Keratinocyte (primary cell): ENCODE measurements around the gene RPRD1B. TPM values are rescaled to one million over a fixed set of nuclear protein-coding genes. Genes with fewer than 3 reads are reported as not detected.
A peak's percentile ranks its signal among the peaks of the same experiment; 100 is the strongest.

ENCODE experiments used
- DNase-seq: peaks from one replicate; pipeline ENCODE4 v3.0.0-alpha.2; 2011; ENCODE audit warnings: low read depth, missing footprints, low spot score
- FAIRE-seq: peaks from 2 replicates; lab custom pipeline; 2011; peaks lifted over from hg19 to GRCh38; lab: Jason Lieb, UNC
- H2AFZ ChIP-seq: 2 replicates; pipeline ENCODE4 v1.6.0; 2012; ENCODE audit warnings: low read length, control low read depth, inconsistent platforms; ENCODE audit not compliant: control insufficient read depth
- H3K27ac ChIP-seq: 2 replicates; pipeline ENCODE4 v1.5.1; 2011; ENCODE audit warnings: low read length; ENCODE audit not compliant: control insufficient read depth, insufficient read depth
- H3K27me3 ChIP-seq: 3 replicates; pipeline ENCODE4 v1.6.0; 2011; ENCODE audit warnings: low read length; ENCODE audit not compliant: control insufficient read depth, insufficient read depth; ENCODE audit errors: extremely low read depth
- H3K36me3 ChIP-seq, 2 experiments: 2 replicates in 1 of 2; 3 replicates in 1 of 2; pipeline ENCODE4 v1.5.1; 2011; ENCODE audit warnings: low read length in 2 of 2, mild to moderate bottlenecking in 1 of 2; ENCODE audit not compliant: control insufficient read depth in 2 of 2, insufficient read depth in 2 of 2; ENCODE audit errors: extremely low read depth in 1 of 2
- H3K4me1 ChIP-seq: 3 replicates; pipeline ENCODE4 v1.5.1; 2011; ENCODE audit warnings: low read length; ENCODE audit not compliant: control insufficient read depth, insufficient read depth; ENCODE audit errors: extremely low read depth
- H3K4me2 ChIP-seq: 3 replicates; pipeline ENCODE4 v1.6.0; 2011; ENCODE audit warnings: low read depth, low read length; ENCODE audit not compliant: control insufficient read depth, insufficient read depth; ENCODE audit errors: extremely low read depth
- H3K4me3 ChIP-seq, 3 experiments: fragments of 200-600 bp in 1 of 3; sonication (generic) in 1 of 3; 2 replicates in 2 of 3; 3 replicates in 1 of 3; pipeline ENCODE4 v1.5.1; 2011 to 2016; ENCODE audit warnings: low read length in 3 of 3, mild to moderate bottlenecking in 3 of 3, control low read depth in 2 of 3, inconsistent platforms in 1 of 3, low read depth in 1 of 3, mixed read lengths in 1 of 3, mixed run types in 1 of 3, moderate library complexity in 1 of 3; ENCODE audit not compliant: control insufficient read depth in 2 of 3, insufficient read depth in 2 of 3; ENCODE audit errors: extremely low read depth in 1 of 3
- H3K79me2 ChIP-seq: 2 replicates; pipeline ENCODE4 v1.6.0; 2012; ENCODE audit warnings: low read length; ENCODE audit not compliant: control insufficient read depth, insufficient read depth
- H3K9ac ChIP-seq: 3 replicates; pipeline ENCODE4 v1.6.0; 2011; ENCODE audit warnings: low read length; ENCODE audit not compliant: control insufficient read depth, insufficient read depth; ENCODE audit errors: extremely low read depth
- H3K9me1 ChIP-seq: 3 replicates; pipeline ENCODE4 v1.6.0; 2011; ENCODE audit warnings: low read length; ENCODE audit not compliant: control insufficient read depth, insufficient read depth; ENCODE audit errors: extremely low read depth
- H3K9me3 ChIP-seq: 2 replicates; pipeline ENCODE4 v1.5.1; 2012; ENCODE audit warnings: low read depth, low read length; ENCODE audit not compliant: control insufficient read depth
- H4K20me1 ChIP-seq: 3 replicates; pipeline ENCODE4 v1.6.0; 2011; ENCODE audit warnings: low read length; ENCODE audit not compliant: control insufficient read depth, insufficient read depth; ENCODE audit errors: extremely low read depth
- CTCF ChIP-seq, 3 experiments: IDR thresholded peaks in 1 of 3; conservative IDR thresholded peaks in 1 of 3; optimal IDR thresholded peaks in 1 of 3; 2 replicates in 2 of 3; 3 replicates in 1 of 3; pipeline versions ENCODE3 to v1.5.1; 2011; ENCODE audit warnings: low read length in 3 of 3, mild to moderate bottlenecking in 3 of 3, moderate library complexity in 2 of 3, control low read depth in 1 of 3, inconsistent platforms in 1 of 3; ENCODE audit not compliant: insufficient read depth in 2 of 3; ENCODE audit errors: extremely low read depth in 1 of 3
- EZH2 ChIP-seq: IDR thresholded peaks from one replicate; pipeline ENCODE4 v1.6.1; 2012; ENCODE audit warnings: inconsistent platforms, mild to moderate bottlenecking, low read length, moderate library complexity
- dilution Hi-C: fragments of 300-500 bp; cut with MboI; formaldehyde crosslinking; loops from one replicate; pipeline ENCODE4 v1.7.0; 2020; ENCODE audit warnings: low sequenced_read_pairs; ENCODE audit not compliant: extremely low pct_ligation_motif_present
- polyA plus RNA-seq, 5 experiments: library from polyadenylated mRNA; depleted of rRNA in 3 of 5; stranded (reverse) in 3 of 5; stranded (forward) in 1 of 5; unstranded in 1 of 5; fragments of >200 nt; gene quantifications; 1 replicate in 1 of 5; 2 replicates in 3 of 5; 3 replicates in 1 of 5; pipeline versions ENCODE4 v1.2.1 to v1.2.3, GENCODE V29; 2011 to 2012; ENCODE audit warnings: missing spikeins in 2 of 5, low read depth in 1 of 5, low replicate concordance in 1 of 5

RPRD1B gene
- polyA plus RNA-seq, 1 donor (not counting 4 experiments of a cell fraction or from before 2014, with no cell fraction given): 19.9 TPM

- no peaks in the 10 kb centered on the region for H3K9me1 ChIP-seq
- DNase-seq (no peak), FAIRE-seq (no peak)
- H3K4me1 ChIP-seq: peaks cover 20% of the 10 kb centered on the region
- H3K36me3 ChIP-seq: no peaks in the 10 kb centered on the region
- no peak overlapping the region for H3K4me2 ChIP-seq
- no peak overlapping the region for H2AFZ ChIP-seq
- no peak overlapping the region for H3K4me3 ChIP-seq
- no peaks in the 10 kb centered on the region for H3K79me2 ChIP-seq
- TF ChIP-seq CTCF (optimal IDR thresholded peaks at IDR 0.05 in 1 of 3, IDR thresholded peaks at IDR 0.05 in 1 of 3, conservative IDR thresholded peaks at IDR 0.05 in 1 of 3; ENCODE audit: extremely low read depth in 1 of 3, insufficient read depth in 2 of 3, low read length in 3 of 3) (no peak), EZH2 (no peak)
- no peaks in the 10 kb centered on the region for H3K9me3 ChIP-seq
- no peaks in the 10 kb centered on the region for H3K27me3 ChIP-seq
- dilution Hi-C loops: no loop called here
- no peaks in the 10 kb centered on the region for H4K20me1 ChIP-seq
- H3K27ac ChIP-seq: no peak overlapping the region
- no peak overlapping the region for H3K9ac ChIP-seq
Observed at GRCh38 chr20:38117205-38117604, 83.7 kb downstream of the RPRD1B start.

- Histone ChIP-seq H3K27ac (no peak overlapping the region), H3K27me3 (no peaks in the 10 kb centered on the region), H3K4me1 (peaks cover 20% of the 10 kb centered on the region), H4K20me1 (no peaks in the 10 kb centered on the region), H3K4me2 (no peak overlapping the region), H3K9ac (no peak overlapping the region), H3K9me3 (no peaks in the 10 kb centered on the region), H2AFZ (no peak overlapping the region), H3K4me3 (no peak overlapping the region), H3K36me3 (no peaks in the 10 kb centered on the region), H3K79me2 (no peaks in the 10 kb centered on the region), H3K9me1 (no peaks in the 10 kb centered on the region)
- TF ChIP-seq CTCF (optimal IDR thresholded peaks at IDR 0.05 in 1 of 3, IDR thresholded peaks at IDR 0.05 in 1 of 3, conservative IDR thresholded peaks at IDR 0.05 in 1 of 3; ENCODE audit: extremely low read depth in 1 of 3, insufficient read depth in 2 of 3, low read length in 3 of 3) (no peak), EZH2 (no peak)
- DNase-seq: peak; percentile 68
- peak; percentile 48 for FAIRE-seq
- dilution Hi-C loops: no loop called here
Observed at GRCh38 chr20:38117635-38118034, 84.1 kb downstream of the RPRD1B start.
